Cardiac muscle cell (in vitro differentiated cells and primary cell): ENCODE results near the gene LCE1F. TPM values are rescaled to one million over a fixed set of nuclear protein-coding genes. Genes with fewer than 3 reads are reported as not detected.

Source experiments
- DNase-seq, 2 donors: peaks; one replicate each; pipeline versions ENCODE4 v3.0.0 to v3.0.0-alpha.2; 2010 to 2017; ENCODE audit warnings: low read depth in 1 of 2, low spot score in 1 of 2
- H3K27ac ChIP-seq: fragments of 200-600 bp; sonication (generic); 2 replicates; pipeline ENCODE4 v1.5.1; 2016
- H3K27me3 ChIP-seq: fragments of 200-600 bp; sonication (generic); 2 replicates; pipeline ENCODE4 v1.6.0; 2016; ENCODE audit warnings: control low read depth
- H3K36me3 ChIP-seq: fragments of 200-600 bp; sonication (generic); 2 replicates; pipeline ENCODE4 v1.5.1; 2016; ENCODE audit warnings: control low read depth
- H3K4me1 ChIP-seq: fragments of 200-600 bp; sonication (generic); 2 replicates; pipeline ENCODE4 v1.8.1; 2017; ENCODE audit warnings: low read depth, mild to moderate bottlenecking, mixed run types
- H3K4me3 ChIP-seq: fragments of 200-600 bp; sonication (generic); 2 replicates; pipeline ENCODE4 v1.5.1; 2016; ENCODE audit warnings: mild to moderate bottlenecking
- H3K9me3 ChIP-seq: fragments of 200-600 bp; sonication (generic); 2 replicates; pipeline ENCODE4 v1.5.1; 2017; ENCODE audit warnings: low read depth, mild to moderate bottlenecking, control low read depth
- polyA plus RNA-seq: library from polyadenylated mRNA; unstranded; fragments of >200 nt; fragmentation: Nextera tagmentation; extraction: Ambion mirVana; gene quantifications from 2 replicates; pipeline ENCODE4 v1.2.1, GENCODE V29; 2016
- total RNA-seq: library from RNA; depleted of rRNA; stranded (reverse); fragments of >200 nt; gene quantifications from 2 replicates; pipeline ENCODE4 v1.2.3, GENCODE V29; 2016
- TF ChIP-seq, protein P1 (sequence below): IDR thresholded peaks from 2 replicates; pipeline ENCODE4 v1.5.1; 2012; ENCODE audit warnings: low read depth, mild to moderate bottlenecking, low read length

The LCE1F gene
- total and polyA plus RNA-seq, 2 experiments from 2014 or later = not detected

DNA sequence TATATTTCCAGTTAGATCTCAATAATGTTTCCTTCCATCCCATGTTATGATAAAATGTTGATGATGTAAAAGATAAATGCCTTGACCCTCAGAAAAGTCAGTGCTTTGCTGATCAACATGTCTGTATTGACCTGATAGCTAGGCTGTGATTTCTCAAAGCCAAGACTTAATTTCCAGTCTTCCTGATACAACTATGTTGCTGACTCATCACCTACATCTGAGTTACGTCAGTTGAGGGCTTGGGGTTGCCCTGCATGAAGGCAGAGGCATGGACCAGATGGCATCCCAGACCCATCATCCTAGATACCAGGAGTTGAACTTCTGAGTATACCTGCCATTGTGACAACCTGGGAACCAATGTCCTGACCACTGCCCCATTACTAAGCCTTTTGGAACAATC is 26.4 kb downstream of the LCE1F start:
- Histone ChIP-seq H3K9me3 (peaks cover 4% of the 10 kb centered on the region), H3K36me3 (no peaks in the 10 kb centered on the region), H3K27me3 (no peaks in the 10 kb centered on the region), H3K27ac (no peak overlapping the region), H3K4me1 (no peaks in the 10 kb centered on the region), H3K4me3 (no peak overlapping the region)
- TF ChIP-seq, protein P1, sequence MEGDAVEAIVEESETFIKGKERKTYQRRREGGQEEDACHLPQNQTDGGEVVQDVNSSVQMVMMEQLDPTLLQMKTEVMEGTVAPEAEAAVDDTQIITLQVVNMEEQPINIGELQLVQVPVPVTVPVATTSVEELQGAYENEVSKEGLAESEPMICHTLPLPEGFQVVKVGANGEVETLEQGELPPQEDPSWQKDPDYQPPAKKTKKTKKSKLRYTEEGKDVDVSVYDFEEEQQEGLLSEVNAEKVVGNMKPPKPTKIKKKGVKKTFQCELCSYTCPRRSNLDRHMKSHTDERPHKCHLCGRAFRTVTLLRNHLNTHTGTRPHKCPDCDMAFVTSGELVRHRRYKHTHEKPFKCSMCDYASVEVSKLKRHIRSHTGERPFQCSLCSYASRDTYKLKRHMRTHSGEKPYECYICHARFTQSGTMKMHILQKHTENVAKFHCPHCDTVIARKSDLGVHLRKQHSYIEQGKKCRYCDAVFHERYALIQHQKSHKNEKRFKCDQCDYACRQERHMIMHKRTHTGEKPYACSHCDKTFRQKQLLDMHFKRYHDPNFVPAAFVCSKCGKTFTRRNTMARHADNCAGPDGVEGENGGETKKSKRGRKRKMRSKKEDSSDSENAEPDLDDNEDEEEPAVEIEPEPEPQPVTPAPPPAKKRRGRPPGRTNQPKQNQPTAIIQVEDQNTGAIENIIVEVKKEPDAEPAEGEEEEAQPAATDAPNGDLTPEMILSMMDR = no peak
- no peak for DNase-seq

DNA sequence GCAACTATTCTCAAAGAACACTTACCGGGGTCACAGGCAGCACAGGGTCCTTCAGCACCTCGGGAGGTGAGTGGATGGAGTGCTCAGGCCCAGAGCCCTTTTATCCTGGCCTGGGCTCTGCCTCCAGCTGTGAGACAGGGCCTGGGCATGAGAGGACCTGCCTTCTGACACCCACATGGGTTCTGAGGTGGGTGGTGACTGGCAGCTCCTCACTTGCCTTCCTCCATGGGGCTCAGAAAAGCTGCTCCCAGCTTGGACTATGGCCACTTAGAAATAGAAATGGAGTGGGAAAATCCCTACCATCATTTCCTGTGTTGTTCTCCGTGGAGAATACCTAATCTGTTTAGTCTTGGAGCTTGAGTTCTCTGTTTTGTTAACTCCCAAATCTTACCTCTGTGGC is 31.6 kb downstream of the LCE1F start, which contains the start of gene LCE1C:
Gene LCE1C (minus strand): TSS at position 76 of the 400 bp plus-strand sequence. CDS start 1,173 bp downstream, outside the sequence.
- Histone ChIP-seq H3K27me3 (no peaks in the 10 kb centered on the region), H3K36me3 (no peaks in the 10 kb centered on the region), H3K4me1 (no peaks in the 10 kb centered on the region), H3K4me3 (no peak within 1 kb of the TSS), H3K9me3 (no peaks in the 10 kb centered on the region), H3K27ac (no peak within 1 kb of the TSS)
- TF ChIP-seq, protein P1 = no peak
- no peak for DNase-seq

DNA sequence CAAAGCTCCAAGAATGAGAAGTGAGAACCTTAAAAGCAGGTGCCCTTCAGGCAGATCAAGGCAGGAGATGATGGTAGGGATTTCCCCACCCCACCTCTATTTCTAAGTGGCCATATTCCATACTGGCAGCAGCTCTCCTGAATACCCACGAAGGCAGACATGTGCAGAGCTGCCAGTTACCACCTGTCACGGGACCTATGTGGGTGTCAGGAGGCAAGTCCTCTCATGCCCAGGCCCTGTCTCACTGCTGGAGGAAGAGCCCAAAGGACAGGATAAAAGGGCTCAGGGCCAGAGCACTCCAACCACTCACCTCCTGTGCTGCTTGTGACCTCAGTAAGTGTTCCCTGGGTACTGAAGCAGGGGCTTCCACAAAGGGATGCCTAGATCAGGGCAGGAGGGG is 36.1 kb downstream of the LCE1F start:
- Histone ChIP-seq H3K4me1 (no peaks in the 10 kb centered on the region), H3K4me3 (no peak overlapping the region), H3K36me3 (no peaks in the 10 kb centered on the region), H3K27me3 (no peaks in the 10 kb centered on the region), H3K9me3 (no peaks in the 10 kb centered on the region), H3K27ac (no peak overlapping the region)
- no peak for DNase-seq
- TF ChIP-seq, protein P1 = no peak

DNA sequence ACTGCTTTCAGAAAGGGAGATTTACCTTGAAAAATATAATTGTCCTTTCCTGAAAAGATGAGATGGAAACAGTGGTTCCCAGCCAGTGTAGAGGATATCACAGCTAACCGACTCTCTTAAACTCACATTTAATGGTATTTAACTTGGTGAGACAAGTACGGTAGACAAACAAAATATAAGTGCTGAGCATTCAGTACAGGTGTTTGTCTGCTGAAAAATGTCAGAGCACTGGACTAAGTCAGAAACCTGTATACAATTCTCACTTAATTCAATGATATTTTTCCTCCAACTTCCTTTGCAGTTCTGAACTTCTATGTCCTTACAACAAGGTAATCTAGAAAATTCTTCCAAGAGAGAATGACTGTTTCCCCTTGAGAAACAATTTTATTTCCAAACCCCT is 36.7 kb downstream of the LCE1F start, which contains the start of gene LCE1B:
Gene LCE1B (plus strand): TSS at position 301 of the 400 bp plus-strand sequence. CDS start 476 bp downstream, outside the sequence.
- no peaks in the 10 kb centered on the region for H3K4me1 ChIP-seq
- TF ChIP-seq, protein P1 = no peak
- H3K4me3 ChIP-seq = no peak within 1 kb of the TSS
- H3K9me3 ChIP-seq = no peaks in the 10 kb centered on the region
- no peaks in the 10 kb centered on the region for H3K27me3 ChIP-seq
- no peaks in the 10 kb centered on the region for H3K36me3 ChIP-seq
- no peak within 1 kb of the TSS for H3K27ac ChIP-seq
- no peak for DNase-seq

DNA sequence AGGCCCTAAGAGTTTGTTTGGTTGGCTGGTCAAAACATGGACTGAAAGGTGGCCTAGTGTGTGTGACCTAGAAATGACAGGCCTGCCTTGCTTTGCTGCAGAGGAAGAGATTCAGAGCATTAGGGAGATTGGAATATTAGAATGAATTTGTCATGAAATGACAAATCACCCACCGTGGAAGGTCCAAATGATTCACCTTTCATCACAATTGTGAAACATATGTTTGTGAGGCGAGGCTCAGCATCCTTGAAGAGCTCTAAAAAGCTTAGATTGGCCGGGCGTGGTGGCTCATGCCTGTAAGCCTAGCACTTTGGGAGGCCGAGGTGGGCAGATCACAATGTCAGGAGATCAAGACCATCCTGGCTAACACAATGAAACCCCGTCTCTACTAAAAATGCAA is 42.4 kb downstream of the LCE1F start:
- Histone ChIP-seq H3K9me3 (peaks cover 7% of the 10 kb centered on the region), H3K27ac (no peak overlapping the region), H3K36me3 (no peaks in the 10 kb centered on the region), H3K4me1 (no peaks in the 10 kb centered on the region), H3K4me3 (no peak overlapping the region), H3K27me3 (no peaks in the 10 kb centered on the region)
- TF ChIP-seq, protein P1 = no peak
- DNase-seq = no peak
